Middle frontal gyrus (tissue), 1 donor: ENCODE data around the gene EIPR1.
"Not testable (repeated sequence)": the region's sequence is repeated elsewhere in the genome, so short reads cannot be mapped to it uniquely, and the experiment has no call there.

Experiments
- DNase-seq: peaks from one replicate; pipeline ENCODE4 v3.0.0-alpha.2; 2015; ENCODE audit warnings: low spot score; ENCODE audit errors: extremely low spot score

Gene EIPR1

GRCh38 chr2:3357926-3358325 is 19.7 kb downstream of the EIPR1 start:
- DNase-seq = no peak

- DNase-seq = not testable (repeated sequence)
Observed at GRCh38 chr2:3357446-3357845, 20.2 kb downstream of the EIPR1 start.

- no peak for DNase-seq
Observed at GRCh38 chr2:3356799-3357198, 20.8 kb downstream of the EIPR1 start.

DNA sequence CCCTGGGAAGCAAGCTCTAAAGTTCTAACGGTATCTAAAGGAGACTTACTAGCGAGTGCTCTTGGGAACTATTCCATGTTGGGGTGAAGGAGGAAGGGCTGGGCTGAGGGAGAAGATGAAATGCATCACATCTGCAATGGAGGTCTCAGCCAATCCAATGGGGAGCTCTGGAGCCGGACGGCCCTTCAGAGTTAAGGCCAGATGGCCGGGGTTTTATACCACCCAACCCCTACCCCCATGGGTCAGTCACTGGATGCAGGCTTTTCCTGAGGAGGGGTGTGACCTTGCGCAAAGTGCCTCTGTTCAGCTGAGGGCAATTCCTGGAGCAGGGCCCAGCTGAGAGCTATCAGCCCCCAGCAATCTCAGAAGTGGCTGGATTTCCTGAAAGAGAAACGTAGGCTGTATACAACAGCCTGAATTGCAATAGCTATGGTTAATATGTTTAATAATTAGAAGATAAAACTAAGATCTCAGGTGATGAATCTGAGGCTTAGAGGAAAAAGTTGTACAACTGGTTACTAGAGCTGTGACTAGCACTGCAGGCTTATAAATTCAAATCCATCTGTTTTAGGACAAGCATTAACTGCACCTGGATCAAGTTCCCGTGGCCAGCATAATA is 21.6 kb downstream of the EIPR1 start:
- no peak for DNase-seq

- no peak for DNase-seq
Observed at GRCh38 chr2:3354986-3355385, 22.6 kb downstream of the EIPR1 start.

DNA sequence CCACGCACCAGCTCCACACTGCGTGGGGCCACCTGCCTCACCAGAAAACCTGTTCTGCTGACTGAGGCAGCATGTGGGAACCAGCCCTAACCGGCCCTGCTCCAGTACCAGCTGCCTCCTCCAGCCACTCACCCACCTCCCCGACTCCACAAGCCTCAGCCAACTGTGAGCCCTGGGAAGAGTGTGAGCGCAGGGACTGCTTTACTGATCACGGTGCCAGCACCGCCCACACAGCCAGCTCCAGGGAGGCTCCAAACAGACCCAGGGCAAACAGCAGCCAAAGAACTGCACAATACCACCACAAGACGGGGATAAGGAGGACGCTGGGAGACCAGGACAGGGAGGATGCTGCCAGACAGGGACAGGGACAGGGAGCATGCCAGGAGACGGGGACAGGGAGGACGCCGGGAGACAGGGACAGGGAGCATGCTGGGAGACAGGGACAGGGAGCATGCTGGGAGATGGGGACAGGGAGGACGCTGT is 28.4 kb downstream of the EIPR1 start:
- peak; percentile 43 for DNase-seq

GRCh38 chr2:3348767-3349166 is 28.9 kb downstream of the EIPR1 start:
- peak; percentile 13 for DNase-seq

DNA sequence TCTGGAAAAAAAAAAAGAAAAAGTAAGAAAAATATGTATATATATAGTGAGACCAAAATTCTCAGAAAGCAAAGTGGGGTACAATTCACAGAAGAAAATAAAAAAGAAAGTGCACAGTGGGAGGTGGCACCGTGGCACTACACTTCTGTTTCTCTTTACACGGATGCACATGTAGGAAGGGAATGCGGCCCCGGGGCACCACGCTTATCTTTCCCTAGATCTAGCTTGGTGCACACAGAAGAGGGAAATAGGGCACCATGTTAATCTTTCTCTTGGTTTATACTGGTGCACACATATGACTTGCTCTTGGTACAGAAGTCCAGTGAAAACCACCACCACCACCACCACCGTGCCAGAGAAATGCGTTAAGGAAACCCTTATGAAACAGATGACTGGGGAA is 32.0 kb downstream of the EIPR1 start:
- no peak for DNase-seq

- DNase-seq = no peak
Observed at GRCh38 chr2:3344897-3345296, 32.7 kb downstream of the EIPR1 start.

DNA sequence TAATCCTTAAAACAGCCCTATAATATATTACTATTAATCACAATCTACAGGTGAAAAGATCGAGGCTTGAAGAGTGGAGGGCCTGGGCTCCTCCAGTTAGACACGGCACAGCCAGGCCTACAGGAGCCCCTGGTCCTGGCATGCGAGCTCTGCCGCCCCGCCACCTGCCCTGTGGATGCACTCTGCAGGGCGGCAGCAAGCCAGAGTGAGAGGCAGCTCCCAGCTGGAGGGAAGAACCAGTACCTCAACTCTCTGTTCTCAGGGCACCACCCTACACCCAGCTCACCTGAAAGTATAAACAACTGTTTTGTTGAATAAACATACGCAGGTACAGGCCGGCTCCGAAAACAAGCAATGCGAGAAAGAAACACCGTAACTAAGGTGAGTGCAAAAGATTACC is 34.6 kb downstream of the EIPR1 start:
- DNase-seq = no peak

GRCh38 chr2:3342324-3342723 is 35.3 kb downstream of the EIPR1 start:
- no peak for DNase-seq

DNA sequence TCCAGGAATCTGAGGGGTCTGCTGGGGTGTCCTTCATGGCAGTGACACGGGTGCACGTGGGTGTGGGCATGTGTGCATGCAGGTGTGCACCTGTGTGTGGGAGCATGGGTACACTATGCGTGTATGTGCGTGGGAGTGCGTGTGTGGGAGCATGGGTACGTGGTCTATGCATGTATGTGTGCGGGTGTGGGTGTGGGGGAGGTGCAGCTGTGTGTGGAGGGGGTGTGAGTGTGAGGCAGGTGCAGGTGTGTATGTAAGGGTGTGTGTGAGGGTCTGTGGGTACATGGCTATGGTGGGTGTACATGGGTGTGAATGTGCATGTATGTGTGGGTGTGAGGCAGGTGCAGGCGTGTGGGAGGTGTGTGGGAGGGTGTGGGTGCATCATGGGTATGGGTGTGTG is 36.3 kb downstream of the EIPR1 start:
- no peak for DNase-seq

DNA sequence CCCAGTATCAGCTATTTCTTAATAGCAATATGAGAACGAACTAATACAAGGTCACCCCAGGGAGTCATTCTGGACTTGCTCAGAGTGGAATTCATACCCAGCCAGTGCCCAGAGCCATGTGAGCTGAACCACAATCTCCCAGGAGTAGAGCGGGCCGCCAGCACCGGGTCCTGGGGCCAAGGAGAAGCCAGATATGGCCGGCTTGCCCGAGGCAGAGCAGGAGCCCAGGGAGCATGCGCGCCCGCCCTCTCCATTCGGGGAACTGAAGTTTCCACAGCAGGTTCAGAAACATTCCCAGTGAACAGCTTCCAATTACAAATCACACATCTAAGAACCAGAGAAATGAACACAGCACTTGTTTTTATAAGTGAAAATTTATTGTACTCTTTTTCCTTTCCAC is 37.5 kb downstream of the EIPR1 start:
- no peak for DNase-seq

GRCh38 chr2:3338340-3338739 is 39.3 kb downstream of the EIPR1 start:
- DNase-seq = no peak

GRCh38 chr2:3336844-3337243 is 40.8 kb downstream of the EIPR1 start:
- no peak for DNase-seq

- no peak for DNase-seq
Observed at GRCh38 chr2:3334392-3335345, 42.9 kb downstream of the EIPR1 start.

- DNase-seq = no peak
Observed at GRCh38 chr2:3332133-3332532, 45.5 kb downstream of the EIPR1 start.

DNA sequence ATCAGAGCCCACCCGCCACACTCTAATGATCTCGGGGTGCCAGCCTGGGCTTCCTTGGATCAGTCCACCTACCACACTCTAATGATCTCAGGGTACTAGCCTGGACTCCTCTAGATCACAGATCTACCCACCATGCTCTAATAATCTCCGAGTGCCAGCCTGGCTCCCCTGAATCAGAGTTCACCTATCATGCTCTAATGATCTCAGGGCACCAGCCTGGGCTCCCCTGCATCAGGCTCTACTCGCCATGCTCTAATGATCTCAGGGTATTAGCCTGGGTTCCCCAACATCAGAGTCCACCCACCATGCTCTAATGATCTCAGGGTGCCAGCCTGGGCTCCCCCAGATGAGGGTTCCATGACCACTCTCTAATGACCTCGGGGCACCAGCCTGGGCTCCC is 48.1 kb downstream of the EIPR1 start:
- no peak for DNase-seq

DNA sequence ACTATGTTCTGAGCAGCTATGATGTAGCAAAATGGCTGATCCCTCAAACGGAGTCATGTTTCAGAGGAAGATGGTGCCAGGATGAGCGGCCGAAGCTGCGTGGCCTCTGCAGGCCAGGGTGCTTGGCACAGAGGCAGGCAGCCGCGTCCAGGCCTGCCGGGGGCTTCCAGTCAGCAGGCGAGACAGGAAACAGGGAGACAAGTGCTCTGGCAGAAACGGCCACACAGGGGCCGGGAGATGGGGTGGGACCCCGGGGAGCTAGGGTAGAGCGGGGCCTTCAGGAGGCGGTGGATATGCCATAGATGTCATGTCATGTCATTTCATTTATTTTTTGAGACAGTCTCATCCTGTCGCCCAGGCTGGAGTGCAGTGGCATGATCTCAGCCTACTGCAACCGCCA is 50.7 kb downstream of the EIPR1 start:
- no peak for DNase-seq

GRCh38 chr2:3326182-3326537 is 51.5 kb downstream of the EIPR1 start:
- no peak for DNase-seq

GRCh38 chr2:3325458-3326181 is 52.0 kb downstream of the EIPR1 start:
- no peak for DNase-seq
